ENCODE results near the gene ANKS1A. TPM values are rescaled to one million over a fixed set of nuclear protein-coding genes. Genes with fewer than 3 reads are reported as not detected.

The ANKS1A gene
- total RNA-seq, 1 experiment from 2014 or later = 26.5 TPM

GRCh38 chr6:34928695-34929094 lies 39.6 kb downstream of the ANKS1A start:
- Histone ChIP-seq H4K8ac (replicated peaks; ENCODE audit: insufficient read length, low read depth, low read length) (no peak overlapping the region), H4K91ac (ENCODE audit: insufficient read length, low read depth, low read length) (no peak overlapping the region), H4K5ac (ENCODE audit: insufficient read length, low read depth, low read length) (no peak overlapping the region), H2AK5ac (ENCODE audit: insufficient read length, low read length) (no peak overlapping the region), H2AFZ (ENCODE audit: low read length) (no peak overlapping the region), H3K23ac (ENCODE audit: insufficient read length, low read depth, low read length) (no peak overlapping the region), H3K9ac (ENCODE audit: extremely low read depth, insufficient read length, low read length) (no peak overlapping the region), H3K18ac (ENCODE audit: insufficient read length, low read depth, low read length) (no peak overlapping the region), H3K9me3 (ENCODE audit: control insufficient read depth, low read depth, low read length) (no peaks in the 10 kb centered on the region), H3K23me2 (ENCODE audit: insufficient read length, low read depth, low read length, poor library complexity, severe bottlenecking) (no peaks in the 10 kb centered on the region), H3K27me3 (ENCODE audit: insufficient read depth, low read length) (no peaks in the 10 kb centered on the region), H3K4me1 (ENCODE audit: insufficient read depth, low read length) (peaks cover 5% of the 10 kb centered on the region; the same call in 1 of the 2 replicates), H3K27ac (ENCODE audit: insufficient read length, low read depth, low read length) (no peak overlapping the region), H2BK12ac (ENCODE audit: insufficient read length, low read depth, low read length) (no peak overlapping the region), H2BK20ac (ENCODE audit: low read depth, low read length, poor library complexity, severe bottlenecking) (no peak overlapping the region), H3K4ac (ENCODE audit: low read depth, low read length) (no peak overlapping the region), H3K56ac (ENCODE audit: insufficient read length, low read depth, low read length) (no peak overlapping the region), H3K79me1 (ENCODE audit: insufficient read depth, low read depth, low read length, poor library complexity, severe bottlenecking) (peaks cover 2% of the 10 kb centered on the region), H3K4me2 (ENCODE audit: insufficient read depth, insufficient read length, low read length) (no peak overlapping the region), H2BK5ac (ENCODE audit: insufficient read length, low read length) (no peak overlapping the region), H3T11ph (ENCODE audit: low read length) (no peak overlapping the region), H3K14ac (ENCODE audit: insufficient read depth, low read length) (no peak overlapping the region), H2BK120ac (ENCODE audit: low read depth, low read length, poor library complexity, severe bottlenecking) (no peak overlapping the region), H2BK15ac (ENCODE audit: low read depth, low read length) (no peak overlapping the region), H3K79me2 (ENCODE audit: insufficient read depth, low read length) (no peaks in the 10 kb centered on the region), H4K20me1 (ENCODE audit: control insufficient read depth, insufficient read depth, insufficient read length) (no peaks in the 10 kb centered on the region)
- no peak for TF ChIP-seq CTCF (conservative IDR thresholded peaks at IDR 0.05)
- Mint-ChIP-seq H3K4me1 (peaks cover 40 to 50% of the 10 kb centered on the region in 2 experiments), H3K27me3 (ENCODE audit: low read depth) (peaks cover 11% of the 10 kb centered on the region), H3K4me3 (no peak overlapping the region), H3K36me3 (ENCODE audit: insufficient read depth in 1 of 3, low read depth in 3 of 3) (no peaks in the 10 kb centered on the region), H3K9me3 (no peaks in the 10 kb centered on the region), H3K27ac (no peak overlapping the region)
- DNase-seq = no peak
- no CpG with 5 or more reads among the region's 1 CpG for WGBS (ENCODE audit: extremely low coverage, insufficient read length, low lambda C conversion rate)

Data from H9 (cell line).